HG03575 (cell line): ENCODE measurements around the gene MTRFR.

Experiments
- ATAC-seq: cut with Tn5 transposase; IDR thresholded peaks from one replicate; pipeline ENCODE4 v1.9.1; 2021; ENCODE audit not compliant: unreplicated experiment, insufficient number of reproducible peaks, low FRiP score; ENCODE audit errors: extremely low read depth

MTRFR gene

GRCh38 chr12:123267991-123268843 lies 35.0 kb downstream of the MTRFR start:
- no peak for ATAC-seq

- ATAC-seq, result no peak
Observed at GRCh38 chr12:123268850-123269249, 35.6 kb downstream of the MTRFR start.

- no peak for ATAC-seq
Observed at GRCh38 chr12:123269395-123269892, 36.2 kb downstream of the MTRFR start.

GRCh38 chr12:123269896-123270213 lies 36.6 kb downstream of the MTRFR start:
- no peak for ATAC-seq

- no peak for ATAC-seq
Observed at GRCh38 chr12:123270214-123271000, 37.2 kb downstream of the MTRFR start.

- ATAC-seq, result no peak
Observed at GRCh38 chr12:123271001-123271668, 37.9 kb downstream of the MTRFR start.

GRCh38 chr12:123273166-123273565 lies 39.9 kb downstream of the MTRFR start:
- ATAC-seq, result no peak

GRCh38 chr12:123278101-123278627 lies 44.9 kb downstream of the MTRFR start:
- peak; percentile 65 for ATAC-seq

- ATAC-seq, result no peak
Observed at GRCh38 chr12:123280971-123281370, 47.7 kb downstream of the MTRFR start.

- no peak for ATAC-seq
Observed at GRCh38 chr12:123282111-123282510, 48.9 kb downstream of the MTRFR start.

GRCh38 chr12:123283461-123283860 lies 50.2 kb downstream of the MTRFR start:
- ATAC-seq, result no peak

- ATAC-seq, result no peak
Observed at GRCh38 chr12:123284669-123285068, 51.4 kb downstream of the MTRFR start.

- no peak for ATAC-seq
Observed at GRCh38 chr12:123286652-123287373, 53.6 kb downstream of the MTRFR start.

- ATAC-seq, result no peak
Observed at GRCh38 chr12:123288751-123289346, 55.6 kb downstream of the MTRFR start.

- ATAC-seq, result no peak
Observed at GRCh38 chr12:123289911-123290310, 56.7 kb downstream of the MTRFR start.

GRCh38 chr12:123293178-123293760 lies 60.0 kb downstream of the MTRFR start:
- no peak for ATAC-seq

- ATAC-seq, result no peak
Observed at GRCh38 chr12:123305136-123305535, 71.9 kb downstream of the MTRFR start.

GRCh38 chr12:123306200-123306599 lies 73.0 kb downstream of the MTRFR start:
- ATAC-seq, result no peak
